CD14-positive monocyte (primary cell): ENCODE measurements around the gene MBD3L4. TPM values are rescaled to one million over a fixed set of nuclear protein-coding genes. Genes with fewer than 3 reads are reported as not detected.
A peak's percentile ranks its signal among the peaks of the same experiment; 100 is the strongest.

ENCODE experiments used
- DNase-seq, 3 donors: peaks; one replicate each; pipeline ENCODE4 v3.0.0-alpha.2; 2011 to 2022
- H2AFZ ChIP-seq: 2 replicates; pipeline ENCODE4 v1.6.0; 2012; ENCODE audit warnings: mild to moderate bottlenecking, low read depth, low read length, inconsistent platforms; ENCODE audit not compliant: insufficient read depth, poor library complexity, severe bottlenecking
- H3K27ac ChIP-seq, 2 donors: 1 replicate in 1 of 2; 2 replicates in 1 of 2; pipeline ENCODE4 v1.5.1; 2012 to 2013; ENCODE audit warnings: low read length in 2 of 2, control low read depth in 1 of 2, inconsistent platforms in 1 of 2, low read depth in 1 of 2, mild to moderate bottlenecking in 1 of 2
- H3K27me3 ChIP-seq, 2 donors: one replicate each; pipeline versions ENCODE4 v1.6.0 to v1.6.1; 2011 to 2013; ENCODE audit warnings: low read length in 2 of 2; ENCODE audit not compliant: control insufficient read depth in 2 of 2, insufficient read depth in 2 of 2
- H3K36me3 ChIP-seq, 2 donors: replicated peaks in 1 of 2; 1 replicate in 1 of 2; 2 replicates in 1 of 2; pipeline versions ENCODE4 v1.5.1 to v1.6.1; 2012 to 2013; ENCODE audit warnings: low read length in 2 of 2, control low read depth in 1 of 2, inconsistent platforms in 1 of 2, mild to moderate bottlenecking in 1 of 2; ENCODE audit not compliant: insufficient read depth in 2 of 2, control insufficient read depth in 1 of 2
- H3K4me1 ChIP-seq, 2 donors: 1 replicate in 1 of 2; 2 replicates in 1 of 2; pipeline versions ENCODE4 v1.5.1 to v1.6.1; 2012 to 2013; ENCODE audit warnings: low read length in 2 of 2, control low read depth in 1 of 2, inconsistent platforms in 1 of 2, mild to moderate bottlenecking in 1 of 2, moderate library complexity in 1 of 2; ENCODE audit not compliant: insufficient read depth in 2 of 2, control insufficient read depth in 1 of 2
- H3K4me2 ChIP-seq: replicated peaks from 2 replicates; pipeline ENCODE3; 2012; ENCODE audit warnings: low read length, moderate library complexity, mild to moderate bottlenecking; ENCODE audit not compliant: poor library complexity, severe bottlenecking; ENCODE audit errors: extremely low read depth
- H3K4me3 ChIP-seq, 3 experiments: fragments of 200-600 bp in 1 of 3; sonication (generic) in 1 of 3; replicated peaks in 1 of 3; 1 replicate in 2 of 3; 2 replicates in 1 of 3; pipeline ENCODE4 v1.5.1; 2011 to 2013; ENCODE audit warnings: low read length in 3 of 3, mild to moderate bottlenecking in 3 of 3, control low read depth in 2 of 3, low read depth in 2 of 3, inconsistent platforms in 1 of 3, moderate library complexity in 1 of 3
- H3K79me2 ChIP-seq: 2 replicates; pipeline ENCODE4 v1.6.0; 2012; ENCODE audit warnings: mild to moderate bottlenecking, control low read depth, inconsistent platforms, low read length, moderate library complexity; ENCODE audit not compliant: insufficient read depth
- H3K9ac ChIP-seq: 2 replicates; pipeline ENCODE4 v1.6.0; 2017; ENCODE audit warnings: low read length, mild to moderate bottlenecking; ENCODE audit not compliant: insufficient read depth, poor library complexity, severe bottlenecking
- H3K9me3 ChIP-seq, 2 donors: replicated peaks in 1 of 2; 1 replicate in 1 of 2; 2 replicates in 1 of 2; pipeline versions ENCODE4 v1.5.1 to v1.6.1; 2012 to 2013; ENCODE audit warnings: low read length in 2 of 2, control low read depth in 1 of 2; ENCODE audit not compliant: control insufficient read depth in 1 of 2, insufficient read depth in 1 of 2
- H4K20me1 ChIP-seq: 2 replicates; pipeline ENCODE4 v1.6.0; 2012; ENCODE audit warnings: mild to moderate bottlenecking, low read length, control low read depth, moderate library complexity; ENCODE audit not compliant: insufficient read depth
- H3K27ac Mint-ChIP-seq, 7 donors: one replicate each; pipeline ENCODE4 v1.8.0; 2020; ENCODE audit warnings: mild to moderate bottlenecking in 7 of 7, mixed read lengths in 7 of 7, moderate library complexity in 6 of 7, inconsistent platforms in 2 of 7
- H3K27me3 Mint-ChIP-seq, 3 donors: one replicate each; pipeline ENCODE4 v1.8.0; 2021 to 2022; ENCODE audit warnings: low read depth in 3 of 3, mild to moderate bottlenecking in 3 of 3, mixed read lengths in 3 of 3, moderate library complexity in 3 of 3, inconsistent platforms in 1 of 3
- H3K36me3 Mint-ChIP-seq, 2 donors: one replicate each; pipeline ENCODE4 v1.8.0; 2020; ENCODE audit warnings: mixed read lengths in 2 of 2, inconsistent platforms in 1 of 2, mild to moderate bottlenecking in 1 of 2
- H3K4me1 Mint-ChIP-seq: one replicate; pipeline ENCODE4 v1.8.0; 2020; ENCODE audit warnings: mild to moderate bottlenecking, mixed read lengths
- H3K4me3 Mint-ChIP-seq, 2 donors: one replicate each; pipeline ENCODE4 v1.8.0; 2020; ENCODE audit warnings: mild to moderate bottlenecking in 2 of 2, mixed read lengths in 2 of 2, moderate library complexity in 1 of 2
- H3K9me3 Mint-ChIP-seq, 7 donors: one replicate each; pipeline ENCODE4 v1.8.0; 2020 to 2022; ENCODE audit warnings: mixed read lengths in 7 of 7, mild to moderate bottlenecking in 6 of 7, moderate library complexity in 6 of 7, inconsistent platforms in 2 of 7
- CTCF ChIP-seq: fragments of 200-600 bp; IDR thresholded peaks from one replicate; pipeline ENCODE4 v1.8.0; 2022; ENCODE audit warnings: antibody characterized with exemption, mild to moderate bottlenecking
- WGBS: methylation state at CpG from one replicate; pipeline ENCODE4 v1.1.5; 2013; ENCODE audit warnings: missing lambda C conversion rate; ENCODE audit not compliant: insufficient coverage; 5-methylcytosine and 5-hydroxymethylcytosine counted together
- intact Hi-C, 2 donors: fragments of 100-400 bp; cut with micrococcal nuclease; formaldehyde crosslinking; loops; one replicate each; pipeline versions ENCODE4 v1.15.0 to v1.15.1; 2023
- polyA plus RNA-seq, 3 donors: library from polyadenylated mRNA; depleted of rRNA in 1 of 3; unstranded in 2 of 3; stranded (reverse) in 1 of 3; fragments of 300-500 nt in 2 of 3; fragments of >200 nt in 1 of 3; fragmentation: Illumina TruSeq in 2 of 3; gene quantifications; 1 replicate in 2 of 3; 2 replicates in 1 of 3; pipeline ENCODE4 v1.2.3, GENCODE V29; 2012 to 2021

MBD3L4 gene
- polyA plus RNA-seq, 3 donors, result not detected

GRCh38 chr19:6988257-6988656 lies 51.7 kb downstream of the MBD3L4 start:
- peaks cover 2 to 5% (median 2%) of the 10 kb centered on the region in 3 donors for H3K27me3 Mint-ChIP-seq
- TF ChIP-seq CTCF, result no peak
- 0% methylated on average over 1 of the region's 3 CpGs for WGBS
- peaks cover 19 to 27% of the 10 kb centered on the region in 2 donors for H3K9me3 ChIP-seq
- H3K4me2 ChIP-seq, result peak overlapping the region; percentile 46
- intact Hi-C loops, result no loop called here
- H4K20me1 ChIP-seq, result no peaks in the 10 kb centered on the region
- H2AFZ ChIP-seq, result peak overlapping the region; percentile 19
- no peak overlapping the region for H3K9ac ChIP-seq
- H3K9me3 Mint-ChIP-seq, result peaks cover 14 to 41% (median 29%) of the 10 kb centered on the region in 7 donors
- H3K4me1 Mint-ChIP-seq, result peaks cover 16% of the 10 kb centered on the region
- H3K79me2 ChIP-seq, result no peaks in the 10 kb centered on the region
- H3K27ac ChIP-seq, result peak overlapping the region; percentile 53 to 60
- peaks cover 0 to 9% of the 10 kb centered on the region in 2 donors for H3K36me3 ChIP-seq
- H3K27me3 ChIP-seq, result no peaks in the 10 kb centered on the region
- H3K4me1 ChIP-seq, result peaks cover 18 to 25% of the 10 kb centered on the region in 2 donors
- no peaks in the 10 kb centered on the region for H3K36me3 Mint-ChIP-seq
- peak in 1 of 3 donors; percentile 19 for DNase-seq
- H3K4me3 Mint-ChIP-seq, result no peak overlapping the region
- peak overlapping the region in 4 of 7 donors; percentile 37 to 81 (median 66) for H3K27ac Mint-ChIP-seq
- H3K4me3 ChIP-seq, result peak overlapping the region in 1 of 3 experiments; percentile 23

GRCh38 chr19:6987850-6988249 lies 52.1 kb downstream of the MBD3L4 start:
- Histone ChIP-seq H3K4me1 (peaks cover 18 to 25% of the 10 kb centered on the region in 2 donors), H4K20me1 (no peaks in the 10 kb centered on the region), H2AFZ (peak overlapping the region; percentile 19), H3K9me3 (peaks cover 19 to 29% of the 10 kb centered on the region in 2 donors), H3K4me3 (peak overlapping the region in 2 of 3 experiments; percentile 7 to 23), H3K27ac (peak overlapping the region; percentile 53 to 60), H3K79me2 (no peaks in the 10 kb centered on the region), H3K36me3 (peaks cover 0 to 9% of the 10 kb centered on the region in 2 donors), H3K9ac (no peak overlapping the region), H3K4me2 (peak overlapping the region; percentile 46), H3K27me3 (no peaks in the 10 kb centered on the region)
- H3K9me3 Mint-ChIP-seq, result peaks cover 14 to 44% (median 30%) of the 10 kb centered on the region in 7 donors
- peak overlapping the region in 5 of 7 donors; percentile 54 to 81 (median 75) for H3K27ac Mint-ChIP-seq
- DNase-seq, result peak; percentile 40 to 48 (median 45)
- H3K4me3 Mint-ChIP-seq, result no peak overlapping the region
- 0% methylated on average over 2 of the region's 4 CpGs for WGBS
- H3K4me1 Mint-ChIP-seq, result peaks cover 16% of the 10 kb centered on the region
- TF ChIP-seq CTCF, result no peak
- peaks cover 2 to 5% (median 2%) of the 10 kb centered on the region in 3 donors for H3K27me3 Mint-ChIP-seq
- intact Hi-C loops, result no loop called here
- no peaks in the 10 kb centered on the region for H3K36me3 Mint-ChIP-seq

Other genes with a start within 250 kb of the MBD3L4 start
- gene ADGRE1, start 152.6 kb downstream of the MBD3L4 start, polyA plus RNA-seq, result 10 to 100 TPM; 13.9 to 37.7 (median 21.6) TPM
- not detected for gene MBD3L2B, start 18.7 kb downstream of the MBD3L4 start, polyA plus RNA-seq
- not detected for gene MBD3L5, start 9.6 kb downstream of the MBD3L4 start, polyA plus RNA-seq
- gene MBD3L2, start 9.1 kb upstream of the MBD3L4 start, polyA plus RNA-seq, result not detected
- not detected for gene MBD3L3, start 18.5 kb upstream of the MBD3L4 start, polyA plus RNA-seq
- gene ZNF557, start 29.5 kb upstream of the MBD3L4 start, polyA plus RNA-seq, result 1 to 10 TPM in 2 of 3 donors, under 1 TPM in 1; 0.87 to 3.4 (median 1.7) TPM